ENCODE results near the gene ATP6V1F. TPM values are rescaled to one million over a fixed set of nuclear protein-coding genes. Genes with fewer than 3 reads are reported as not detected.

The ATP6V1F gene
- total and polyA plus RNA-seq, 5 donors from 2014 or later = 67.9 to 361 (median 331) TPM

DNA sequence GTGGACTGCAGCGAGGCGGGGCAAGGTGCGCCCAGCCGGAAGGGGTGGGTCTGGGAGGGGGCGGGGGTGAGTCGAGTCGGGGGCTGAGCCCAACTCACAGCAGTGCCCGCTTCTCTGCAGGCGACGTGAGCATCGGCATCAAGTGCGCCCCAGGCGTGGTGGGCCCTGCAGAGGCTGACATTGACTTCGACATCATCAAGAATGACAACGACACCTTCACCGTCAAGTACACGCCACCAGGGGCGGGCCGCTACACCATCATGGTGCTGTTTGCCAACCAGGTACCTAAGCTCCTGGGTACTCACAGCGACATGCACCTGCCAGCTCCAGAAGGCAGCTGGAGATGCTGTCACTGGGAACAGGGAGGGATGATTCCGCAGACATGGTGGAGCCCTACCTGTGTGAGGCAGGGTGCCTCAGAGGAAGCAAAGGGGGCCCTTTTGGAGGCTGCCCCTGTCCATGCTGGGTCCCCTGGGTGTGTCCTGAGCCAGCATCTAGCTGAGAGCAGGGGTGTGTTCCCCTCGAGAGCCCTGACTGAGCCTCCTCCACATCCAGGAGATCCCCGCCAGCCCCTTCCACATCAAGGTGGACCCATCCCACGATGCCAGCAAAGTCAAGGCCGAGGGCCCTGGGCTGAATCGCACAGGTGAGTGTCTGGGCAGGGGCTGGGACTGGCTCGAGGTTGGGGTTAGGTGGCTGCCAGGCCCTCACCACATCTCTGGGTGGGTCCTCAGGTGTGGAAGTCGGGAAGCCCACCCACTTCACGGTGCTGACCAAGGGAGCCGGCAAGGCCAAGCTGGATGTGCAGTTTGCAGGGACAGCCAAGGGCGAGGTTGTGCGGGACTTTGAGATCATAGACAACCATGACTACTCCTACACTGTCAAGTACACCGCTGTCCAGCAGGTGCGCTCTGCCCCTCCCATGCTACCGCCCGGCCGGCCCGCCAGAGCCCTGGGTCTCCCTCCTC, 19.7 kb upstream of the ATP6V1F start:
- H3K4me3 Mint-ChIP-seq = no peak overlapping the region
- H3K4me1 ChIP-seq (ENCODE audit: control insufficient read depth, insufficient read depth, low read length, poor library complexity, severe bottlenecking) = peaks cover 3% of the 10 kb centered on the region
- no peak for DNase-seq

DNA sequence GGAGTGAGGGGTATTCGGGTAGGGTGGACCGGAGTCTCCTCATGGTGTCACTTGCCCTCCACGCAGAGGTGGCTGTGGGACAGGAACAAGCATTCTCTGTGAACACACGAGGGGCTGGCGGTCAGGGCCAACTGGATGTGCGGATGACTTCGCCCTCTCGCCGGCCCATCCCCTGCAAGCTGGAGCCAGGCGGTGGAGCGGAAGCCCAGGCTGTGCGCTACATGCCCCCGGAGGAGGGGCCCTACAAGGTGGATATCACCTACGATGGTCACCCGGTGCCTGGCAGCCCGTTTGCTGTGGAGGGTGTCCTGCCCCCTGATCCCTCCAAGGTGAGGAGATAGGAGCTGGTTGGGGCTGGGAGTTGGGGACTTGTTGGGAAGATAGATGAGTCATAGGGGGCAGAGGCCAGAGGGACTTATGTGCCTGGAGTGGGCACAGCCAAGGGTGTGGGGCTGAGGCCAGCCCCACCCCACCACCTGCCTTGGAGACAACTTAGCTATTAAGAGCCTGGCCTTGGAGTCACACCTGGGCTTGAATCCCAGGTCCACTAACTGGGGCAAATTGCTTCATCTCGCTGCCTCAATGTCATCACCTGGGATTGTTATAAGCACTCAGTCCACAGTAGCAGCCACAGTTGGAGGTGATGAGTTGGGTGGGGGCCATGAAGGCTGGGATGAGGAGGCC, 18.6 kb upstream of the ATP6V1F start:
- no peaks in the 10 kb centered on the region for H3K36me3 Mint-ChIP-seq
- H3K4me3 Mint-ChIP-seq = no peak overlapping the region
- ATAC-seq (ENCODE audit: low read depth in 2 of 2) (no peak), DNase-seq (no peak)
- no peaks in the 10 kb centered on the region for H3K9me3 ChIP-seq (ENCODE audit: control insufficient read depth in 2 of 2, low read length in 2 of 2)
- H3K27me3 Mint-ChIP-seq = no peaks in the 10 kb centered on the region
- H3K4me1 Mint-ChIP-seq = peaks cover 0 to 3% (median 0%) of the 10 kb centered on the region in 4 donors
- H3K36me3 ChIP-seq (ENCODE audit: control insufficient read depth, insufficient read depth, low read length) = no peaks in the 10 kb centered on the region
- H3K4me3 ChIP-seq (ENCODE audit: low read depth, low read length) = no peak overlapping the region
- peaks cover 3% of the 10 kb centered on the region for H3K4me1 ChIP-seq (ENCODE audit: control insufficient read depth, insufficient read depth, low read length, poor library complexity, severe bottlenecking)
- H3K27ac ChIP-seq (ENCODE audit: insufficient read depth, low read length, poor library complexity, severe bottlenecking) = no peak overlapping the region
- no peaks in the 10 kb centered on the region for H3K9me3 Mint-ChIP-seq
- peak overlapping the region in 1 of 3 donors; percentile 60 for H3K27ac Mint-ChIP-seq
- no peaks in the 10 kb centered on the region for H3K27me3 ChIP-seq (ENCODE audit: control insufficient read depth, insufficient read depth, low read length)

More for the DNA sequence above, 19.7 kb upstream of the ATP6V1F start:
- H3K27me3 ChIP-seq (ENCODE audit: control insufficient read depth, insufficient read depth, low read length) = no peaks in the 10 kb centered on the region
- H3K27ac ChIP-seq (ENCODE audit: insufficient read depth, low read length, poor library complexity, severe bottlenecking) = no peak overlapping the region
- Mint-ChIP-seq H3K27me3 (no peaks in the 10 kb centered on the region), H3K4me1 (peaks cover 0 to 3% (median 0%) of the 10 kb centered on the region in 4 donors), H3K36me3 (no peaks in the 10 kb centered on the region), H3K9me3 (no peaks in the 10 kb centered on the region), H3K27ac (no peak overlapping the region)
- H3K36me3 ChIP-seq (ENCODE audit: control insufficient read depth, insufficient read depth, low read length) = no peaks in the 10 kb centered on the region
- H3K4me3 ChIP-seq (ENCODE audit: low read depth, low read length) = no peak overlapping the region
- H3K9me3 ChIP-seq (ENCODE audit: control insufficient read depth in 2 of 2, low read length in 2 of 2) = no peaks in the 10 kb centered on the region
- ATAC-seq (ENCODE audit: low read depth in 2 of 2) = no peak

DNA sequence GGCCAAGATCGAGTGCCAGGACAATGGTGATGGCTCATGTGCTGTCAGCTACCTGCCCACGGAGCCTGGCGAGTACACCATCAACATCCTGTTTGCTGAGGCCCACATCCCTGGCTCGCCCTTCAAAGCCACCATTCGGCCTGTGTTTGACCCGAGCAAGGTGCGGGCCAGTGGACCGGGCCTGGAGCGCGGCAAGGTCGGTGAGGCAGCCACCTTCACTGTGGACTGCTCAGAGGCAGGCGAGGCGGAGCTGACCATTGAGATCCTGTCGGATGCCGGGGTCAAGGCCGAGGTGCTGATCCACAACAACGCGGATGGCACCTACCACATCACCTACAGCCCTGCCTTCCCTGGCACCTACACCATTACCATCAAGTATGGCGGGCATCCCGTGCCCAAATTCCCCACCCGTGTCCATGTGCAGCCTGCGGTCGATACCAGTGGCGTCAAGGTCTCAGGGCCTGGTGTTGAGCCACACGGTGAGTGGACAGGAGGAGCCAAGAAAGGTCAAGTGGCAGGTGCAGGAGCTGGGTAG, 17.8 kb upstream of the ATP6V1F start:
- H3K36me3 Mint-ChIP-seq = no peaks in the 10 kb centered on the region
- Histone ChIP-seq H3K36me3 (ENCODE audit: control insufficient read depth, insufficient read depth, low read length) (no peaks in the 10 kb centered on the region), H3K4me3 (ENCODE audit: low read depth, low read length) (no peak overlapping the region), H3K27ac (ENCODE audit: insufficient read depth, low read length, poor library complexity, severe bottlenecking) (no peak overlapping the region), H3K27me3 (ENCODE audit: control insufficient read depth, insufficient read depth, low read length) (no peaks in the 10 kb centered on the region), H3K9me3 (ENCODE audit: control insufficient read depth in 2 of 2, low read length in 2 of 2) (no peaks in the 10 kb centered on the region), H3K4me1 (ENCODE audit: control insufficient read depth, insufficient read depth, low read length, poor library complexity, severe bottlenecking) (peaks cover 3% of the 10 kb centered on the region)
- no peaks in the 10 kb centered on the region for H3K27me3 Mint-ChIP-seq
- H3K4me3 Mint-ChIP-seq = no peak overlapping the region
- no peak for ATAC-seq (ENCODE audit: low read depth in 2 of 2)
- peak overlapping the region in 1 of 3 donors; percentile 38 for H3K27ac Mint-ChIP-seq
- DNase-seq = no peak
- H3K4me1 Mint-ChIP-seq = peaks cover 0 to 3% (median 0%) of the 10 kb centered on the region in 4 donors
- no peaks in the 10 kb centered on the region for H3K9me3 Mint-ChIP-seq

DNA sequence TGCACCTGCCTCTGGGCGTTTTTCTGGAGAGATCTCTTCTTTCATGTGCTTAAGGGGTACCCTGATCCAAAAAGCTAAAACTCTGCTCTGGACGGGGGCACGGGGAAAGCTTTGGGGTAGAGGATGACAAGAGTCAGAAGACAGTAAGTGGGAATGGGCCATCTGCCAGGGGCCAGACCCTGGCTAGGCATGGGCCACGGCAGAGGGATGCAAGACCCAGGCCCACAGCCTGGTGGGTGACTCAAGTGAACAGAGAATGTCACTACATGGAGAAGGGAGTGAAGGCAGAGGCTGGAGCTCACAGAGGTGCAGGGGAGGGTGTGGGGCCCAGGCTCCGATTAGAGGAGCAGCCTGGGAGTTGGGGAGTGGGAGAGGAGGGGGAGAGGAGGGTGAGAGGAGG, 17.2 kb upstream of the ATP6V1F start:
- no peaks in the 10 kb centered on the region for H3K27me3 ChIP-seq (ENCODE audit: control insufficient read depth, insufficient read depth, low read length)
- no peaks in the 10 kb centered on the region for H3K36me3 Mint-ChIP-seq
- H3K27ac ChIP-seq (ENCODE audit: insufficient read depth, low read length, poor library complexity, severe bottlenecking) = no peak overlapping the region
- no peaks in the 10 kb centered on the region for H3K9me3 ChIP-seq (ENCODE audit: control insufficient read depth in 2 of 2, low read length in 2 of 2)
- H3K4me3 ChIP-seq (ENCODE audit: low read depth, low read length) = no peak overlapping the region
- ATAC-seq (ENCODE audit: low read depth in 2 of 2) (no peak), DNase-seq (no peak)
- H3K36me3 ChIP-seq (ENCODE audit: control insufficient read depth, insufficient read depth, low read length) = no peaks in the 10 kb centered on the region
- no peak overlapping the region for H3K27ac Mint-ChIP-seq
- H3K27me3 Mint-ChIP-seq = no peaks in the 10 kb centered on the region
- H3K4me1 ChIP-seq (ENCODE audit: control insufficient read depth, insufficient read depth, low read length, poor library complexity, severe bottlenecking) = peaks cover 3% of the 10 kb centered on the region
- no peak overlapping the region for H3K4me3 Mint-ChIP-seq
- no peaks in the 10 kb centered on the region for H3K9me3 Mint-ChIP-seq
- peaks cover 0 to 3% (median 0%) of the 10 kb centered on the region in 4 donors for H3K4me1 Mint-ChIP-seq

DNA sequence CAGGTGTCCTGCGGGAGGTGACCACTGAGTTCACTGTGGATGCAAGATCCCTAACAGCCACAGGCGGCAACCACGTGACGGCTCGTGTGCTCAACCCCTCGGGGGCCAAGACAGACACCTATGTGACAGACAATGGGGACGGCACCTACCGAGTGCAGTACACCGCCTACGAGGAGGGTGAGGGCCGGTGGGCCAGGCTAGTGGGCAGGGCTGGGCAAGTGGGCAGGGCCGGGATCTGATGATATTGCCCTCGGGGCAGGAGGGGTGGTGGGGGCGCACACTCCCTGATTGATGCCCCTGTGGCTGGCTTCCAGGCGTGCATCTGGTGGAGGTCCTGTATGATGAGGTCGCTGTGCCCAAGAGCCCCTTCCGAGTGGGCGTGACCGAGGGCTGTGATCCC, 16.7 kb upstream of the ATP6V1F start:
- no peak overlapping the region for H3K4me3 Mint-ChIP-seq
- H3K27ac Mint-ChIP-seq = no peak overlapping the region

DNA sequence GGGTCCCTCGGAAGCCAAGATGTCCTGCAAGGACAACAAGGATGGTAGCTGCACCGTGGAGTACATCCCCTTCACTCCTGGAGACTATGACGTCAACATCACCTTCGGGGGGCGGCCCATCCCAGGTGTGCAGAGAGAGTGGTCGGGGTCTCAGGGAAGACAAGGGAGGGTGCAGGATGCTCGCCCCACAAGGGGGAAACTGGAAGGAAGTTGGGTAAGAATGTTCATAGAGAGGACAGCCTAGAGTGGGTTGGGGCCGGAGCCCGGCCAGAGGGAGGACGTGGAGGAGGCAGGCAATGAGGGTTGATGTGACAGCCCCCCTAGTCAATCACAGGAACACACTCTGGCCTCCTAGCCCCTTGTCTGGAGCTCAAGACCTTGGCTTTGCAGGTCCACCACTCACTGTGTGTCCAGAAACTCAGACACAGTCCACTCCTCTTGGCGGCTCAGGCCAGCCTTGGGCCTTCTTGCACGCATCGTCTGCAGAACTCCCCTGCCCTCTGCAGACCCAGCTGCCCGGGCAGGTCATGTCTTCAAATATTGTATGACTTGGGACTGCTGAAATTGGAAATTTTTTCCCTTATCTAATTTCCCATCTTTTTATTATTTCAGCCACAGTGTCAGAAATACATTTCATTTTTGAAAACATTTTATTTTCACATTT, 15.7 kb upstream of the ATP6V1F start:
- H3K9me3 Mint-ChIP-seq = no peaks in the 10 kb centered on the region
- Histone ChIP-seq H3K27ac (ENCODE audit: insufficient read depth, low read length, poor library complexity, severe bottlenecking) (no peak overlapping the region), H3K4me1 (ENCODE audit: control insufficient read depth, insufficient read depth, low read length, poor library complexity, severe bottlenecking) (peaks cover 3% of the 10 kb centered on the region), H3K9me3 (ENCODE audit: control insufficient read depth in 2 of 2, low read length in 2 of 2) (no peaks in the 10 kb centered on the region), H3K27me3 (ENCODE audit: control insufficient read depth, insufficient read depth, low read length) (no peaks in the 10 kb centered on the region), H3K36me3 (ENCODE audit: control insufficient read depth, insufficient read depth, low read length) (no peaks in the 10 kb centered on the region), H3K4me3 (ENCODE audit: low read depth, low read length) (no peak overlapping the region)
- ATAC-seq (ENCODE audit: low read depth in 2 of 2) (no peak), DNase-seq (no peak)
- H3K4me3 Mint-ChIP-seq = no peak overlapping the region
- H3K27ac Mint-ChIP-seq = no peak overlapping the region
- no peaks in the 10 kb centered on the region for H3K27me3 Mint-ChIP-seq
- H3K4me1 Mint-ChIP-seq = peaks cover 0 to 2% (median 0%) of the 10 kb centered on the region in 4 donors
- H3K36me3 Mint-ChIP-seq = no peaks in the 10 kb centered on the region

More for the DNA sequence above, 16.7 kb upstream of the ATP6V1F start:
- H3K27ac ChIP-seq (ENCODE audit: insufficient read depth, low read length, poor library complexity, severe bottlenecking) = no peak overlapping the region
- no peaks in the 10 kb centered on the region for H3K9me3 ChIP-seq (ENCODE audit: control insufficient read depth in 2 of 2, low read length in 2 of 2)
- Mint-ChIP-seq H3K4me1 (peaks cover 0 to 3% (median 0%) of the 10 kb centered on the region in 4 donors), H3K27me3 (no peaks in the 10 kb centered on the region), H3K36me3 (no peaks in the 10 kb centered on the region), H3K9me3 (no peaks in the 10 kb centered on the region)
- H3K4me3 ChIP-seq (ENCODE audit: low read depth, low read length) = no peak overlapping the region
- H3K36me3 ChIP-seq (ENCODE audit: control insufficient read depth, insufficient read depth, low read length) = no peaks in the 10 kb centered on the region
- H3K4me1 ChIP-seq (ENCODE audit: control insufficient read depth, insufficient read depth, low read length, poor library complexity, severe bottlenecking) = peaks cover 3% of the 10 kb centered on the region
- DNase-seq = no peak
- no peaks in the 10 kb centered on the region for H3K27me3 ChIP-seq (ENCODE audit: control insufficient read depth, insufficient read depth, low read length)
- ATAC-seq (ENCODE audit: low read depth in 2 of 2) = no peak

DNA sequence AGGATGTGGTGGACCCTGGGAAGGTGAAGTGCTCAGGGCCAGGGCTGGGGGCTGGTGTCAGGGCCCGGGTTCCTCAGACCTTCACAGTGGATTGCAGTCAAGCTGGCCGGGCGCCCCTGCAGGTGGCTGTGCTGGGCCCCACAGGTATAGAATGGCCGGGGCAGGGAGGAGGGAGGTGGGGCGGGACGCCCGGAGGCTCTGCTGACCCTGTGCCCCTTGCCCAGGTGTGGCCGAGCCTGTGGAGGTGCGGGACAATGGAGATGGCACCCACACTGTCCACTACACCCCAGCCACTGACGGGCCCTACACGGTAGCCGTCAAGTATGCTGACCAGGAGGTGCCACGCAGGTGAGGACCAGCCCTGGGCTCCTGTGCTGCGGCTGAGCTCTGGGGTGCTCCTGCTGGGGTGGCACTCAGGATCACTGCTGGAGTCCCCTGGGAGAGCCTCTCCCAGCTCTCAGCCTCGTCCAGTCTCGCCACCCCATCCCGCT, 14.9 kb upstream of the ATP6V1F start:
- H3K4me1 Mint-ChIP-seq = no peaks in the 10 kb centered on the region
- Histone ChIP-seq H3K27ac (ENCODE audit: insufficient read depth, low read length, poor library complexity, severe bottlenecking) (no peak overlapping the region), H3K4me1 (ENCODE audit: control insufficient read depth, insufficient read depth, low read length, poor library complexity, severe bottlenecking) (no peaks in the 10 kb centered on the region), H3K4me3 (ENCODE audit: low read depth, low read length) (no peak overlapping the region), H3K27me3 (ENCODE audit: control insufficient read depth, insufficient read depth, low read length) (no peaks in the 10 kb centered on the region), H3K9me3 (ENCODE audit: control insufficient read depth in 2 of 2, low read length in 2 of 2) (no peaks in the 10 kb centered on the region), H3K36me3 (ENCODE audit: control insufficient read depth, insufficient read depth, low read length) (no peaks in the 10 kb centered on the region)
- DNase-seq (no peak), ATAC-seq (ENCODE audit: low read depth in 2 of 2) (no peak)
- H3K27ac Mint-ChIP-seq = no peak overlapping the region
- H3K27me3 Mint-ChIP-seq = no peaks in the 10 kb centered on the region
- H3K4me3 Mint-ChIP-seq = no peak overlapping the region
- no peaks in the 10 kb centered on the region for H3K36me3 Mint-ChIP-seq
- H3K9me3 Mint-ChIP-seq = no peaks in the 10 kb centered on the region

Data from CD4-positive, CD25-positive, alpha-beta regulatory T cell (primary cell).